DMS 273 (cell line): ENCODE results near the gene SLC9A3.

Experiments
- DNase-seq: peaks from one replicate; lab custom pipeline; 2025; ENCODE audit not compliant: unreplicated experiment; lab: John Stamatoyannopoulos, UW

The SLC9A3 gene

DNA sequence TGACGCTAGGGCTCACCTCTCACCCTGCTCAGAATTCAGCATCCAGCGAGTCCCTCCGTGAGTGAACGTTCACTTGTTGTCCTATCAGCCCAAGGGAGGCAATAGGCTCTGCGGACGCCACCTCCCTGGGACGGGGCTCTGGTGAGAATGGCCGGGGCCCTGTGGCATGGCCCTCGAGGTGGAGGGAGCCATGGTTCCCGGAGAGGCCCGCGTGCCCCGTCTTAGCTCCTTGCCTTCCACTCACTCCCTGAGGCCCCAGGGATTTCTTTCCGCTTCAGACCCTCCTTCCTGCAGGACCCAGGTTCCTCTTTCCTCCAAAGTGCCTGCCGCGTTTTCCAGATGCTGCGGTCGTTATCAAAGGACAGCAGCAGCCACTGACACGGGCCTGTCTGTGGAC, 59.8 kb downstream of the SLC9A3 start:
- no peak for DNase-seq

DNA sequence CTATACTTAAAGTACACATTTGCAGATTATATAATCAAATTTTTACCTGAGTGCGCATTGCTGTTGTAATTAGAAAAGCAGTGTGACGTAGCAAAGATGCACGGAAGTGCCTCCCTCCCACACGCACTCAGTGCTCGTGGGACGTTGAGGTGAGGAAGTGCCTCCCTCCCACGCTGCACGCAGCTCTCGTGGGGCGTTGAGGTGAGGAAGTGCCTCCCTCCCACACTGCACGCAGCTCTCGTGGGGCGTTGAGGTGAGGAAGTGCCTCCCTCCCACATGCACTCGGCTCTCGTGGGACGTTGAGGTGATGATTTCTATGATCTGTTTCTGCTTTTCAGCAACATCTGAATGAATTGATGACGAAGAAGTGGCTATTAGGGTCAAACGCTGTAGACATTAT, 60.3 kb downstream of the SLC9A3 start:
- DNase-seq, result no peak

DNA sequence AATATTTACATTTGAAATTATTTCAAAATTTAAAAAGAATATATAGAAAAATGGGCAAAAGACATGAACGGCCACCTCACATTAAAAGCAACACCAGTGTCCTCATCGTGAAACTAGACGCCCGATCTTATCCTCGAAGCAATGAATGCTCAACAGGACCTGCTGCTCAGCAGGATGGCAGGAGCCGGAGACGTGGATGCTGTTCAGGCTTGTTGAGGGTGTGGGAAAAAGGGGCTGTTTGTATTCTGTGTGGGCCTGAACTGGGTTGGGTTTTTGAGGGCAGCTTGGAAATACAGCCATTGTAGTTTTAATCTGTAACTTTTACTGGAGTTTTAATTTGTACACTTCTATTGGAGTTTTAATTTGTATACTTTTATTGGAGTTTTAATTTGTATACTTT, 60.9 kb downstream of the SLC9A3 start:
- no peak for DNase-seq

DNA sequence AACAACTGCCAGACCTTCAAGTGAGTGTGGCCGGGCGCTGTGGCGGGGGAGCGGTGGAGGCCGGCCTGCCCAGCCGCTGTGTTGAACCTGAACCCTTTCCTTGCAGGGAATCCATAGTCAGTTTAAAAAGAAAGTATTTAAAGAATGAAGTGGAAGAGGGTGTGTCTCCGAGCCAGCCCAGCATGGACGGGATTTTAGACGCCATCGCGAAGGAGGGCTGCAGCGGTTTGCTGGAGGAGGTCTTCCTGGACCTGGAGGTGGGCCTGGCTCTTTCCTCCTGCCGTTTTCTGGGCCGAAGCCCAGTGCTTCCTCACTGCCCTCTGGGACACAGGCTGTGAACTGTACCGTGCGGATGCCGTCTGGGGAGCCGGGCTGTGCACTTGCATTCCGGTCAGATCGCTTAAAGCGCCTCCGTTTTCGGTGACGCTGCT, 62.2 kb downstream of the SLC9A3 start:
- DNase-seq, result no peak

DNA sequence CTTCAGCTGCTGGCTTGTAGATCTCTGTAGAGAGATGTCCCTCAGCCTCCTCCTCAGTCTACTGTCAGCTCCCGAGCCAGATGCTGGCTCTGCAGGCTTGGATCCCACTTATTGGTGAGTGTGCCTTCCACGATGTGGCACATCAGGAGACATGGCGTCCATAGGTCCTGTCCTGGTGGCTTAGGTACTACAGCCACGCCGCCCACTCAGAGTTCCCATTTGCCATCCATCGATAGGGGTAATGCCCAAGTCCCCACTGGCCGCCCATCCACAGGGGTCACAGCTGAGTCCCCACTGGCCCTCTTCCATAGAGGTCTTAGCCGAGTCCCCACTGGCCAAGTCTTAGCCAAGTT, 64.0 kb downstream of the SLC9A3 start:
- no peak for DNase-seq

DNA sequence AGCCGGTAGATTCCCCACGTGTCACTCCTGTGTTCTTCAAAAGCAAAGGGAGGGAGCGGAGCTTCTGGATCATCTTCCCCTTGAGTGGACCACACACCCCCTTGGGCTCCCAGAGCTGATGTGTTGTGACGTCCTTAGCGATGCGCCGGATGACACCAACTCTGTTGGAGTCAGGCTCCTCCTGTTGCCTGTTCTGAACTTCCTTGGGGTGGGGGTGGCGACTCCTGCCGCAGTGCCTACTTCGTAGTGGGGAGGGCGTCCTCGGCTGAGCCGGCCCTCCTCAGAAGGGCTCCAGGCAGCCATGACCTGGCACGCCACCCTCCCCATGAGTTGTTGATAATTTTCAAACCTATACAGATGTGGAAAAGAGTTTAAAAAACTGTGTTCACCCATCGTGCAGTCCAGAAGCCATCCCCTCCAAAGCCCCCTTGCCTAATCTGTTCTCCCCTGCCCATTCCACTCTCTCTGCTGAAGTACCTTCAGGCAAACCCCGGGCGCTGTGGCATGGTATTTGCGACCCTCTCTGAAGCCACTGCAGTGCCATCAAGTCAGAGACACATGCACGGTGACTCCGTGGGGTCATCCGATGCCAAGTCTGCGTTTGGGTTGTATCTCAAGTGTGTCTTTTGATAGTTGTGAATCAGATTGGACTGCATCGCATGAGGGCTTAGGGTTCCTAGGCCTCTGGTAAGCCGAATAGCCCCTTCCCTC, 64.5 kb downstream of the SLC9A3 start:
- no peak for DNase-seq

DNA sequence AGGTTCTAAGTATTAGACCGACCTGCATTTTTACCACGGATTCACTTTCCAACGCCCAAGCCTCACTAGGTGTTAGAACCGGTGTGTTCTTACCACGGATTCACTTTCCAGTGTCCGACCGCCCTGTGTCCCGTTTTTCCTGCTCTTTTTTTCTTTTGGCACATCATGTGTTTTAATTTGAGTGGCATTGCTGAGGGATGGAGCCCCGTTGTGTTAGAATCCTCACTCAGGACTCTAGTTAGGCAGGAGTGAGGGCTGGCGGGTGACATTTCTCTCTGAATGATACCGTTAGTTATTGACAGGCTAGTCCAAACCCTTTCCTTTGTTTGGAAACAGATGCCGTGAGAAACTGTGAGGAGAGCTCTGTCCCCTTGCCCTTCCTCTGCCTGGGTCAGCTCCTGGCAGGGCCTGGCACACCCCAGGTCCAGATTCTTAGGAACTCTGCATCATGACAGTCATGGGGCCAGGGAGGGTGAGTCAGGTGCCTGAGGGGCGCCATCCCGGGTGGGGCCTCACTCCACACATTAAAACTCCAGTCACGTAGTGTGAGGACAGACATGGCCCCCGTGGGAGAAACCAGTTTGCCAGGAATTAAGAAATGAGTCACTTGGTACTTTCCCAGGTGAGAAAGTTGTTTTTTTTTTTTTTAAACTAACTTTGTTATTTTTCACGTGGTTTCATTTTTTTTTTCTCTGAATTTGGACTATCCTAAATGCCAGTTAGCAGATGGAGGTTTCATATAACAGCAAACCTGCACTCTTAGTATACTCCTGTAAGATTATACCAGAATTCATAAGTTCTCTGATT, 65.5 kb downstream of the SLC9A3 start:
- DNase-seq, result no peak

DNA sequence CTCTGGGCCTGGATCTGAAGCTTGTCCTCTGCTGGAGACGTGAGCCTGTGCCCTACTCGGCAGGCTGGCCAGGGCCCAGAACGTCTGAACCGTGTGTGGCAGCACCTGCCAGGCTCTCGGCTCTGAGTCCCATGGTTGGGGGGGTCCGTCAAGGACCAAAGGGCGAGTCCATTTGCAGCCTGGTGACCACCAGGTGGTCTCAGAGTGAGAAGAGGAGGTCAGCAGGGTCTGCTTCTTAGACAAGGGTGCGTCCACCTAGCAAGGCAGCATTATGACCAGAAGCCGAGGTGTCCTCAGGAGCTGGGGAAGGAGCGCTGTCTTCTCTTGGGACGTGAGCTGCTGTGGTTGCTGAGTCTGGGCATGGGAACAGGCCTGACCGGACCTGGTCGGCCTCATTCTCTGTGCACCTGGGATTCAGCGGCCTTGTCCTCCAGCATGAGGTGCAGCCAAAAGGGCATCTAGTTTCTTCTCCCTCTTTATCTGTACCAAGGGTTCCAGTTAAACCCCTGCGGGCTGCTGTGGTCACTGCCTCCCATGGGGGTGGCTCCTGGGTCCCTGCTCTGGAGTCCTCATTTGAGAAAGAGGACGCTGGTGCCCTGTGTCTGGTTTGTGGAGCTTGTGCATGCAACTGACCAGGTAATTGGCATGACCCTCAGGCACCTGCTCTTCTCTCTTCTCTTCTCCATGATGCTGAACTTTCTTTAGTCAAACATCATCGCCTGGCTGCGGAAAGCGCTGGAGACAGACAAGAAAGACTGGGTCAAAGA, 66.9 kb downstream of the SLC9A3 start:
- DNase-seq, result no peak

DNA sequence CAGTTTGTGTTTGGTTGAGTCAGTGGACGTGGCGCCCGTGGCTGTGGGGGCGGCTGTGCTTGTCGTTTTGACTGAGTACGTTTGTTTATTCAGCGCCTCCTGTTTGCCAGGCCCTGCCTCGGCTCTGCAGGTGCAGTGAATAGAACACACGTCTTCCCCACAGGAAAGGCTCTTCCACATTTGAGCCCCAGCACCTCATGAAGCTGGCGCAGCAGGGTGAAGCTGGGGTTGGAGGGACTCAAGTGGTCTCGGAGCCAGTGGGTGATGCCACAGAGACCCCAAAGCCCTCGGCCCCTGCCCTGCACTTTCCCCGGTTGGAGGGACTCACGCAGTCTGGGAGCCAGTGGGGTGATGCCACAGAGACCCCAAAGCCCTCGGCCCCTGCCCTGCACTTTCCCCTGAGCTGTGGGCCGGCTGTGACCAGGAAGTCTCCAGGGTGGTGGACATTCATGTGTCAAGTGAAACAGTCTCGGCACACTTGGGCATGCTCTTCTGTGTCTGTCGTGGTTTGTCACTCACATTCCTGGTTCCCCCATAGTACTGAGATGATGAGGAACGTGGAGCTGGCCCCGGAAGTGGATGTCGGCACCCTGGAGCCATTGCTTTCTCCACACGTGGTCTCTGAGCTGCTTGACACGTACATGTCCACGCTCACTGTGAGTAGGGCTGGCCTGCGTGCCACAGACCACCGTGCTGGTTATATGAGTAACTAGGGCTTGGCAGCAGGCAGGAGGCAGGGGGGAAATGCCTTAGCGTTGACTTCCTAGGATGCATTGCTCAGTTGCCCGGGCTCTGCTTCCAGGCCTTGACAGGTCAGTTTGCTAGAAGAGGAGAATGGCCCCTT, 67.7 kb downstream of the SLC9A3 start:
- DNase-seq, result no peak

DNA sequence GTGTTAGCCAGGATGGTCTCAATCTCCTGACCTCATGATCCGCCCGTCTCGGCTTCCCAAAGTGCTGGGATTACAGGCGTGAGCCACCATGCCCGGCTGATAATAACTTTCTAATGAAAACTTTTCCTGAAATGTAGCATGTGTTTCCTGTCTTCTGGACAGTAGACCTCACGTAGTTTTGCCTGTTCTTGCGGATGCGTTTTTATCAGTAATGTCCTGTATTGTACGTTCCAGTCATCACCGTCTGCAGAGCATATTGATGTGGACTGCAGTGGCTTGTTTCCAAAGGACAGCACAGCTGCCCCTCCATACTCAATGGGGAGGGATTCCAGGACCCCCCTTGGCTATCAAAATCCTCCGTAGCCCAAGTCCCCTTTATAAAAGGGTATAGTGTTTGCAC, 68.4 kb downstream of the SLC9A3 start:
- DNase-seq, result no peak

DNA sequence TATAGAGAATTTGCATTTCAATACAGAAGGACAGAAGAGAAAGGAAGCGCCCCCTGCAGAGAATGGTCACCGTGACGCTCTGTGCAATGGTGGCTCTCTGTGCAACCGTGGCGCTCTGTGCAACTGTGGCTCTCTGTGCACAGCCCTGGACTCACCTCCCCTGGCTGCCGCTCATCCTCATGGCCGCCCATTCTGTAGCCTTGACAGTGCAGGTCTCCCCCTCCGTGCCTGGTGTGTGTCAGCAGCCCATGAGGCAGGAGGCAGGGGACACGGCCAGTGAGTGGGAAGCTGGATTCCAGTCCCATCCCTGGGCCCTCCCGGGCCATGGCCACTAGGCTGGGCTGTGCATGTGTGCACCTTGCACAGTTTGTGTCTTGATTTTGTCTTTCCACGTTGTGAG, 69.3 kb downstream of the SLC9A3 start:
- DNase-seq, result no peak

DNA sequence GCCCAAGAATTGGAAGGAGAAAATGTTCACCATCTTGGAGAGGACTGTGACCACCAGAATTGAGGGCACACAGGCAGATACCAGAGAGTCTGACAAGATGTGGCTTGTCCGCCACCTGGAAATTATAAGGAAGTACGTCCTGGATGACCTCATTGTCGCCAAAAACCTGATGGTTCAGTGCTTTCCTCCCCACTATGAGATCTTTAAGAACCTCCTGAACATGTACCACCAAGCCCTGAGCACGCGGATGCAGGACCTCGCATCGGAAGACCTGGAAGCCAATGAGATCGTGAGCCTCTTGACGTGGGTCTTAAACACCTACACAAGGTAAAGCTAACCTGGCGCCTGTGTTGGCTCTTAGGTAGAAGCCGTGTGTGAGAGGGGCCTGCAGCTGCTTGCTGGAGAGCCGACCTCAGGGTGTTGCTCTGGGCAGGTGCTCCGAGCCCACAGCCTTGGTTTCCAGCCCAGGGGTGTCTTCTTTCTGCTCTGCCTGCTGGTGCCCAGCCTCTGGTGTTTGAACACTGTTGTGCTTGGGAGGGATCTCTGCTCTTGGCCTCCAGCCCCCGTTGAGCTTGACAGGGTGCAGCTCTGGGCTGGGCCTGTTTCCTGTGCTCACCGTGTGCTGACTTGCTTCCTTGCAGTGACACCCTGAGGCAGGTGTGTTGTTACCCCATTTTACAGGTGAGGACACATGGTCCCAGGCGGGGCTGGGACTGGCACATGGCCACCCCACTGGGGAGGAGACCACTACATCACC, 70.3 kb downstream of the SLC9A3 start:
- DNase-seq, result no peak

DNA sequence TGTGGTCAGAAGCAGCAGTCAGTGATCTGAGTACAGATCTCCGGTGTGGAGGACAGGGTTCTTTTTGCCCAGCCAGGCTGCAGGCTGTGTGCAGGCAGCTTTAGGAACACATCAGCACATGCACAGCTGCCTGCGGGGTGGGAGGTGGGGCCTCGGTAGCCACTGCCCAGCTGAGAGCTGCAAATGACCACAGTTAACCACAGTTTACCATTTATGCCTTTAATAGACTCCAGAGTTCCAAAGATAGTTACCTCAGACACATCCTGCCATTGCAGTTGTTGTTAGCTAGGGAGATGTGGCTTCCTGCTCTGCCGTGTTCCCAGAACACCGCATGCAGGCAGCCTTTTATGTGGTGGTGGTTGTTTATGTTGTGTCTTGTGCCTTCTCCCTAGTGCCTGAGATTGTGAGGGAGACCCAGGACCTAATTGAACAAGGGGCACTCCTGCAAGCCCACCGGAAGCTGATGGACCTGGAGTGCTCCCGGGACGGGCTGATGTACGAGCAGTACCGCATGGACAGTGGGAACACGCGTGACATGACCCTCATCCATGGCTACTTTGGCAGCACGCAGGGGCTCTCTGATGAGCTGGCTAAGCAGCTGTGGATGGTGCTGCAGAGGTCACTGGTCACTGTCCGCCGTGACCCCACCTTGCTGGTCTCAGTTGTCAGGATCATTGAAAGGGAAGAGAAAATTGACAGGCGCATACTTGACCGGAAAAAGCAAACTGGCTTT, 71.1 kb downstream of the SLC9A3 start:
- no peak for DNase-seq

DNA sequence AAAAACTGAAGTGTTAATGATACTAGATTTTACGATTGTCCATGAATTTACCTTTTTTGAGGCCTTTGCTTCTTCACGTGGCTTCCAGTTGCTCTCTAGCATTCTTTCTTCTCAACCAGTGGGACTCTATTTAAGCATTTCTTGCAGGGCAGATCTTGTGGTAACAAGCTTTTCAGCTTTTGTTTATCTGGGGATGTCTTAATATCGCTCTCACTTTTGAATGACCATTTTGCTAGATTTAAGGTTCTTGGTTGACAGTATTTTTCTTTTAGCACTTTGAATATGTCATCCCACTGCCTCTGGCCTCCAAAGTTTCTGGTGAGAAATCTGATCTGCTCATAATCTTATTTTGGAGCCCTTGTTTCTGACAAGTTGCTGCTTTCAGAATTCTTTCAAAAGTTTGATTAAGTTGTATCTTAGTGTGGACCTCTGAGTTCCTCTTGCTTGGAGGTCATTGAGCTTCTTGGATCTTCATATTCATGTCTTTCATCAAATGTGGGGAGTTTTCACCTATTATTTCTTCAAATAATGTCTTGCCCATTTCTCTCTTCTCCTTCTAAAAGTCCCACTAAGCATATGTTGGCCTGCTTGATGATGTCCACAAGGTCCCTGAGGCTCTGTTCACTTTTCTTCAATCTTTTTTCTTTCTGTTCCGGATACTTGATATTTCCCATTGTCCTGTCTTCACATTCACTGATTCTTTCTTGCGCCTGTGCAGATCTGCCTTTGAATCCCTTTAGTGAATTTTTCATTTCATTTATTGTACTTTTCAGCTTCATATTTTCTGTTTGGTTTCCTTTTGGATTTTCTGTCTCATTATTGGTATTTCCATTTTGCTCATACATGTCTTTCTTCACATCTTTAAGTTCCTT, 72.4 kb downstream of the SLC9A3 start:
- DNase-seq, result no peak

DNA sequence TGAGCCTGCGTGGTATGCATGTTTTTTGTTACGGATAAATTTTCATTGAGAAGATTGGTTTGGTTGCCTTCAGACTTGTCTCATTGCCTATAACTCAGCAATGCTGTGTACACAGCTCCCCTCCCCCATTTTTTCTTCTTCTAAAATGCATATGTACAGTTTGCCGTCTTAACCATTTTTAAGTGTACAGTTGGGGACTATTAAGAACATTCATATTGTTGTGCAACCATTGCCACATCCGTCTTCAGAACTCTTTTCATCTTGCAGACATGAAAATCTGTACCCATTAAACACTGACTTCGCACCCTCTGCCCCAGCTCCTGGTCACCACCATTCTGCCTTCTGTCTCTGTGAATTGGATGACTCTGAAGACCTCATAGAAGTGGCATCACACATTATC, 75.1 kb downstream of the SLC9A3 start:
- no peak for DNase-seq

DNA sequence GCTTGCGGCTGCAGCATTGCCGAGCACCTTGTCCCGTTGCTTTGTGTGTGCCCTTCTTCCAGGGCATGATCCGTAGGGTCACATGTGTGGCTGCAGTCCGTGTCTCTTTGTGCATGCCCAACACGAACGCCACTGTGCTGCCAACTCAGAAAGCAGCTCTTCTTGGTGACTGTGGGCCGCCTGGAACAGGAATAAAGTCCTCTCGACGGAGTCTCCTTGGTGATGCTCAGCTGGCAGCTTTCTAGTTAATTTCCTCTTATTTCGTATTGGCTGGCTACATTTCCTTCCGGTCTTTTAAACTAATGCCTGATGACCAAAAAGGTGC, 75.5 kb downstream of the SLC9A3 start:
- DNase-seq, result no peak

DNA sequence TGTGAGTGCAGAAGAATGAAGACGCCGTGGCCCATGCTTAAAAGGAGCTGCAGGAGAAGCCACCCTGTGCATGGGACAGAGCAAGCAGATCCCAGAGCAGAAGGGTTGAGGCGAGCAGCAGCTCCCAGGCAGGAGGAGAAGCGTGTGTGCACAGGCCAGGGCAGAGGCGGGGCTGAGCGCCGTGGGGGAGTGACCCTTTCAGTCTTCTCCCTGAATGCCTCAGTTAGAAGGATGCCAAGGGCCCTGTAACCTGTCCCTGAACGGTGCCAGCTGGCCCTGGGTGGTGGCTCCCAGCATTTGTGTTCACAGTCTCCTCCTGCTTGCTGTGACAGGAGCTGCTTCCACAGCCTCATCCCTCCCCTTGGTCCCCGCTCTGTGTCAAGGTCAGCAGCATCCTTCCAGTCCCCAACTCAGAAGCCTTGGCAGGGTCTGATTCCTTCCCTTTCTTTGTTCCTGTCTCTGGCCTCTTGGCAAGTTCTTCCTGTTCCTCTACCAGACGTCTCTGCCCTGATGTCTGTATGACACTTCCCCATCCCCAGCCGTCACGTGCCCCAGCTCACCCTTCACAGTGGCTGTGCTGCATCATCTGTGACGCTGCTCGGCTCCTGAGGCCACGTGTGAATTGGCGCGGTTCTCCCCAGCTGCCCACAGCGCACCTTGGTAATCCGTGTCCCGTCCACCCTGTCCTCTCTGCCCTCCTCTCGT, 76.0 kb downstream of the SLC9A3 start:
- DNase-seq, result no peak

DNA sequence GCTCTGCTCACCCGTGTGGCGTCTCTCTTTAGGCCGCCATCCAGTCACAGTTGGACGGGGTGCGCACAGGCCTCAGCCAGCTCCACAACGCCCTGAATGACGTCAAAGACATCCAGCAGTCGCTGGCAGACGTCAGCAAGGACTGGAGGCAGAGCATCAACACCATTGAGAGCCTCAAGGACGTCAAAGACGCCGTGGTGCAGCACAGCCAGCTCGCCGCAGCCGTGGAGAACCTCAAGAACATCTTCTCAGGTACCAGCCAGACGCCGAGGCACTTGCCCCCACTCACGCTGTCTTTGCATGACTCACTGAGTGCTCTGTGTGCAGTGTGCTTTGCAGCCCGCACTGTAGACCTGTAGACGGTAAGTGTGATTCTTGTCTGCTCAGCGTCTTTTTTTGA, 76.7 kb downstream of the SLC9A3 start:
- no peak for DNase-seq
